NK-92 treated with Interleukin-12 subunit alpha and Interleukin-12 subunit beta, amount 100 ng/mL, for 24 hours (cell line): ENCODE data around the gene ELK4.

ENCODE experiments used
- DNase-seq: peaks from one replicate; lab custom pipeline; 2025; lab: John Stamatoyannopoulos, UW

Gene ELK4

GRCh38 chr1:205561501-205562203 is 70.2 kb downstream of the ELK4 start:
- no peak for DNase-seq
